Measurements from ENCODE around the gene MACROD2. TPM values are rescaled to one million over a fixed set of nuclear protein-coding genes. Genes with fewer than 3 reads are reported as not detected.

The MACROD2 gene
- polyA plus RNA-seq, 1 donor from 2014 or later, result 23.2 TPM

- Histone ChIP-seq H3K36me3 (ENCODE audit: insufficient read depth, low read length) (no peaks in the 10 kb centered on the region), H3K4me2 (ENCODE audit: low read length) (no peak overlapping the region), H3K79me2 (replicated peaks; ENCODE audit: insufficient read depth, low read length) (no peaks in the 10 kb centered on the region), H3K4me3 (ENCODE audit: low read length) (no peak overlapping the region), H3K27ac (ENCODE audit: low read length) (no peak overlapping the region), H3K9me2 (ENCODE audit: insufficient read depth, low read length) (no peaks in the 10 kb centered on the region), H2AFZ (ENCODE audit: low read depth, low read length) (no peak overlapping the region), H3K9ac (ENCODE audit: low read length) (no peak overlapping the region), H3F3A (ENCODE audit: insufficient read depth, low read length, poor library complexity, severe bottlenecking) (no peaks in the 10 kb centered on the region), H3K9me3 (ENCODE audit: low read length) (no peaks in the 10 kb centered on the region), H3K27me3 (ENCODE audit: insufficient read depth, low read depth, low read length) (no peaks in the 10 kb centered on the region), H4K20me1 (ENCODE audit: insufficient read depth) (no peaks in the 10 kb centered on the region)
- no peak for TF ChIP-seq CTCF (IDR thresholded peaks at IDR 0.05; ENCODE audit: poor library complexity, severe bottlenecking)
- TF ChIP-seq POLR2AphosphoS5 (IDR thresholded peaks at IDR 0.05), result no peak
- no peak for TF ChIP-seq EP300 (conservative IDR thresholded peaks at IDR 0.05; ENCODE audit: poor library complexity, severe bottlenecking)
- TF ChIP-seq MXI1 (conservative IDR thresholded peaks at IDR 0.05; ENCODE audit: poor library complexity, severe bottlenecking), result no peak
- no peak for TF ChIP-seq TAF1 (IDR thresholded peaks at IDR 0.05; ENCODE audit: low read depth)
- TF ChIP-seq EZH2 (IDR thresholded peaks at IDR 0.05; ENCODE audit: borderline replicate concordance, insufficient read depth, low read length, poor library complexity, severe bottlenecking), result no peak
- TF ChIP-seq REST (IDR thresholded peaks at IDR 0.05; ENCODE audit: borderline replicate concordance), result no peak
- no peak for TF ChIP-seq RAD21 (conservative IDR thresholded peaks at IDR 0.05)
- TF ChIP-seq SMC3 (conservative IDR thresholded peaks at IDR 0.05; ENCODE audit: poor library complexity), result no peak
These were observed 318.2 kb downstream of the MACROD2 start for GRCh38 chr20:14313341-14314020.

- Histone ChIP-seq H3K4me3 (ENCODE audit: low read length) (no peak overlapping the region), H4K20me1 (ENCODE audit: insufficient read depth) (no peaks in the 10 kb centered on the region), H3K79me2 (replicated peaks; ENCODE audit: insufficient read depth, low read length) (no peaks in the 10 kb centered on the region), H3F3A (ENCODE audit: insufficient read depth, low read length, poor library complexity, severe bottlenecking) (no peaks in the 10 kb centered on the region), H3K9me2 (ENCODE audit: insufficient read depth, low read length) (no peaks in the 10 kb centered on the region), H3K4me2 (ENCODE audit: low read length) (no peak overlapping the region), H3K9me3 (ENCODE audit: low read length) (no peaks in the 10 kb centered on the region), H2AFZ (ENCODE audit: low read depth, low read length) (no peak overlapping the region), H3K27ac (ENCODE audit: low read length) (no peak overlapping the region), H3K36me3 (ENCODE audit: insufficient read depth, low read length) (no peaks in the 10 kb centered on the region), H3K27me3 (ENCODE audit: insufficient read depth, low read depth, low read length) (no peaks in the 10 kb centered on the region), H3K9ac (ENCODE audit: low read length) (no peak overlapping the region)
- no peak for TF ChIP-seq REST (IDR thresholded peaks at IDR 0.05; ENCODE audit: borderline replicate concordance)
- no peak for TF ChIP-seq CTCF (IDR thresholded peaks at IDR 0.05; ENCODE audit: poor library complexity, severe bottlenecking)
- TF ChIP-seq RAD21 (conservative IDR thresholded peaks at IDR 0.05), result no peak
- TF ChIP-seq SMC3 (conservative IDR thresholded peaks at IDR 0.05; ENCODE audit: poor library complexity), result no peak
- no peak for TF ChIP-seq MXI1 (conservative IDR thresholded peaks at IDR 0.05; ENCODE audit: poor library complexity, severe bottlenecking)
- no peak for TF ChIP-seq TAF1 (IDR thresholded peaks at IDR 0.05; ENCODE audit: low read depth)
- no peak for TF ChIP-seq EZH2 (IDR thresholded peaks at IDR 0.05; ENCODE audit: borderline replicate concordance, insufficient read depth, low read length, poor library complexity, severe bottlenecking)
- no peak for TF ChIP-seq EP300 (conservative IDR thresholded peaks at IDR 0.05; ENCODE audit: poor library complexity, severe bottlenecking)
- no peak for TF ChIP-seq POLR2AphosphoS5 (IDR thresholded peaks at IDR 0.05)
These were observed 324.4 kb downstream of the MACROD2 start for GRCh38 chr20:14319704-14320103.
